Measurements from ENCODE around the gene ESM1.

DNA sequence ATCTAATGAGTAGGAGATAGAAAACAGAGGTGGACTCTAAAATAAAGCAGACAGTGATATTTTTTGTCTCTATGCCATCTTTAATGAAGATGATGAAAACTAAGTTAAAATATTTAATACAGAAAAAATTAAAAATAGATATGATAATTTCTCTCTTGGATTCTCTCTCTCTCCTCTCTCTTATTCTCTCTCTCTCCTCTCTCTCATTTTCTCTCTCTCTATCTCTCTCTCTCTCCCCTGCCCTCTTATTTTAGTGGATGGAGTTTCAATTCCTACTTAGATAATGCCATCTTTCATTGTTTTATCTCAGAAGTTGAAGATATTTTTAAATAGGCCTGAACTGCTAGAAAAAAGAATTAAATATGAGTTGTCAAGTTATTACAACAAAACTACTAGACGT is 38.2 kb downstream of the ESM1 start:
- TF ChIP-seq, protein P1, sequence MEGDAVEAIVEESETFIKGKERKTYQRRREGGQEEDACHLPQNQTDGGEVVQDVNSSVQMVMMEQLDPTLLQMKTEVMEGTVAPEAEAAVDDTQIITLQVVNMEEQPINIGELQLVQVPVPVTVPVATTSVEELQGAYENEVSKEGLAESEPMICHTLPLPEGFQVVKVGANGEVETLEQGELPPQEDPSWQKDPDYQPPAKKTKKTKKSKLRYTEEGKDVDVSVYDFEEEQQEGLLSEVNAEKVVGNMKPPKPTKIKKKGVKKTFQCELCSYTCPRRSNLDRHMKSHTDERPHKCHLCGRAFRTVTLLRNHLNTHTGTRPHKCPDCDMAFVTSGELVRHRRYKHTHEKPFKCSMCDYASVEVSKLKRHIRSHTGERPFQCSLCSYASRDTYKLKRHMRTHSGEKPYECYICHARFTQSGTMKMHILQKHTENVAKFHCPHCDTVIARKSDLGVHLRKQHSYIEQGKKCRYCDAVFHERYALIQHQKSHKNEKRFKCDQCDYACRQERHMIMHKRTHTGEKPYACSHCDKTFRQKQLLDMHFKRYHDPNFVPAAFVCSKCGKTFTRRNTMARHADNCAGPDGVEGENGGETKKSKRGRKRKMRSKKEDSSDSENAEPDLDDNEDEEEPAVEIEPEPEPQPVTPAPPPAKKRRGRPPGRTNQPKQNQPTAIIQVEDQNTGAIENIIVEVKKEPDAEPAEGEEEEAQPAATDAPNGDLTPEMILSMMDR (conservative IDR thresholded peaks at IDR 0.05; ENCODE audit: low read depth, low read length): no peak
- TF ChIP-seq EZH2 (IDR thresholded peaks at IDR 0.05; ENCODE audit: low read length, unreplicated experiment): no peak

Measured in PC-3 (cell line).